ENCODE results near the gene MGAT3. TPM values are rescaled to one million over a fixed set of nuclear protein-coding genes. Genes with fewer than 3 reads are reported as not detected.

The MGAT3 gene
- total RNA-seq, 1 experiment from 2014 or later, result 0.57 TPM

GRCh38 chr22:39475337-39475736, 18.5 kb downstream of the MGAT3 start:
- Histone ChIP-seq H3K27ac (ENCODE audit: low read length) (no peak overlapping the region), H3K4me3 (ENCODE audit: low read depth in 2 of 2, low read length in 2 of 2) (no peak overlapping the region), H3K4me1 (ENCODE audit: control insufficient read depth, insufficient read depth, low read length) (peaks cover 3% of the 10 kb centered on the region; the same call in 1 of the 2 replicates), H3K9me3 (ENCODE audit: control insufficient read depth, insufficient read depth, low read depth, low read length) (no peaks in the 10 kb centered on the region), H3K27me3 (ENCODE audit: control insufficient read depth, insufficient read depth, low read length) (no peaks in the 10 kb centered on the region), H3K36me3 (ENCODE audit: control insufficient read depth, insufficient read depth, low read length) (no peaks in the 10 kb centered on the region)
- in situ Hi-C loops (cut with HindIII; ENCODE audit: low pct_unique_long_range_greater_than_20kb, low sequenced_read_pairs) (no loop called here), intact Hi-C loops (cut with micrococcal nuclease; ENCODE audit: unreplicated experiment) (no loop called here)
- no TSS peak for BruUV-seq (replicated peaks)
- ATAC-seq (no peak), DNase-seq (ENCODE audit: low read depth, low spot score) (no peak)
- TF ChIP-seq SIN3A (IDR thresholded peaks at IDR 0.05; ENCODE audit: borderline replicate concordance, insufficient read depth, low read depth, low read length) (no peak), POLR2AphosphoS5 (IDR thresholded peaks at IDR 0.05; ENCODE audit: low read depth, low read length) (no peak), TCF7L2 (IDR thresholded peaks at IDR 0.05; ENCODE audit: low read depth, low read length) (no peak), CTCF (IDR thresholded peaks at IDR 0.05) (no peak)
- TF ChIP-seq, protein P1, sequence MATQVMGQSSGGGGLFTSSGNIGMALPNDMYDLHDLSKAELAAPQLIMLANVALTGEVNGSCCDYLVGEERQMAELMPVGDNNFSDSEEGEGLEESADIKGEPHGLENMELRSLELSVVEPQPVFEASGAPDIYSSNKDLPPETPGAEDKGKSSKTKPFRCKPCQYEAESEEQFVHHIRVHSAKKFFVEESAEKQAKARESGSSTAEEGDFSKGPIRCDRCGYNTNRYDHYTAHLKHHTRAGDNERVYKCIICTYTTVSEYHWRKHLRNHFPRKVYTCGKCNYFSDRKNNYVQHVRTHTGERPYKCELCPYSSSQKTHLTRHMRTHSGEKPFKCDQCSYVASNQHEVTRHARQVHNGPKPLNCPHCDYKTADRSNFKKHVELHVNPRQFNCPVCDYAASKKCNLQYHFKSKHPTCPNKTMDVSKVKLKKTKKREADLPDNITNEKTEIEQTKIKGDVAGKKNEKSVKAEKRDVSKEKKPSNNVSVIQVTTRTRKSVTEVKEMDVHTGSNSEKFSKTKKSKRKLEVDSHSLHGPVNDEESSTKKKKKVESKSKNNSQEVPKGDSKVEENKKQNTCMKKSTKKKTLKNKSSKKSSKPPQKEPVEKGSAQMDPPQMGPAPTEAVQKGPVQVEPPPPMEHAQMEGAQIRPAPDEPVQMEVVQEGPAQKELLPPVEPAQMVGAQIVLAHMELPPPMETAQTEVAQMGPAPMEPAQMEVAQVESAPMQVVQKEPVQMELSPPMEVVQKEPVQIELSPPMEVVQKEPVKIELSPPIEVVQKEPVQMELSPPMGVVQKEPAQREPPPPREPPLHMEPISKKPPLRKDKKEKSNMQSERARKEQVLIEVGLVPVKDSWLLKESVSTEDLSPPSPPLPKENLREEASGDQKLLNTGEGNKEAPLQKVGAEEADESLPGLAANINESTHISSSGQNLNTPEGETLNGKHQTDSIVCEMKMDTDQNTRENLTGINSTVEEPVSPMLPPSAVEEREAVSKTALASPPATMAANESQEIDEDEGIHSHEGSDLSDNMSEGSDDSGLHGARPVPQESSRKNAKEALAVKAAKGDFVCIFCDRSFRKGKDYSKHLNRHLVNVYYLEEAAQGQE (IDR thresholded peaks at IDR 0.05; ENCODE audit: insufficient read depth in 1 of 2, low read depth in 2 of 2, low read length in 1 of 2), result no peak
- ChIA-PET POLR2A (interaction anchor here (0.6 kb wide), 1 partner anchor 310 kb away, joined by 11 read pairs; no protein-coding TSS in a partner anchor), CTCF (no interaction called here)

DNA sequence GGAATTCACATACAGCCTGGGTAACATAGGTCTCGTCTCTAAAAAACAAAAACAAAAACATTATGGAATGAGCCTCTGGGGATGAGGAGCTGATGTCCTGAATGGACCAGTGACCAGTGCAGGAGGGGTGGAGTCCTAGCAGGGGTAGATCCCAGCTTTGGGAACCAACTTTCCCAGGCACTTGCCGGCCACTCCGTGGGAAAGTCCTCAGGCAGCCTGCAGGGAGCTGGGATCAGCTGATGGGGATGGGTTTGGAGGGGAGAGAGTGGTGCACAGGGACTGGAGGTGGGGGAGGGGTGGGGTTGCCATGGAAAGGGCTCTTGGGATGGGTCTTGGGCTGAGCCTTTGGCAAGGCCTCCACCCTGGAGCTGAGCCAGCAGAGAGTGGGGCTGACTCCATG, 19.1 kb downstream of the MGAT3 start:
- Histone ChIP-seq H3K4me1 (ENCODE audit: control insufficient read depth, insufficient read depth, low read length) (peaks cover 3% of the 10 kb centered on the region; the same call in 1 of the 2 replicates), H3K27ac (ENCODE audit: low read length) (no peak overlapping the region), H3K27me3 (ENCODE audit: control insufficient read depth, insufficient read depth, low read length) (no peaks in the 10 kb centered on the region), H3K36me3 (ENCODE audit: control insufficient read depth, insufficient read depth, low read length) (no peaks in the 10 kb centered on the region), H3K9me3 (ENCODE audit: control insufficient read depth, insufficient read depth, low read depth, low read length) (no peaks in the 10 kb centered on the region), H3K4me3 (ENCODE audit: low read depth in 2 of 2, low read length in 2 of 2) (no peak overlapping the region)
- DNase-seq (ENCODE audit: low read depth, low spot score) (no peak), ATAC-seq (no peak)
- TF ChIP-seq POLR2AphosphoS5 (IDR thresholded peaks at IDR 0.05; ENCODE audit: low read depth, low read length) (no peak), SIN3A (IDR thresholded peaks at IDR 0.05; ENCODE audit: borderline replicate concordance, insufficient read depth, low read depth, low read length) (no peak), TCF7L2 (IDR thresholded peaks at IDR 0.05; ENCODE audit: low read depth, low read length) (no peak), CTCF (IDR thresholded peaks at IDR 0.05) (no peak)
- TF ChIP-seq, protein P1 (IDR thresholded peaks at IDR 0.05; ENCODE audit: insufficient read depth in 1 of 2, low read depth in 2 of 2, low read length in 1 of 2), result no peak
- CTCF ChIA-PET, result no interaction called here
- in situ Hi-C loops (cut with HindIII; ENCODE audit: low pct_unique_long_range_greater_than_20kb, low sequenced_read_pairs), result no loop called here
- POLR2A ChIA-PET, result interaction anchor here (0.7 kb wide), 1 partner anchor 20 kb away, joined by 3 read pairs; no protein-coding TSS in a partner anchor
- intact Hi-C loops (cut with micrococcal nuclease; ENCODE audit: unreplicated experiment), result no loop called here
- no TSS peak for BruUV-seq (replicated peaks)
